ENCODE measurements around the gene ARHGEF35.
"Not testable (repeated sequence)": the region's sequence is repeated elsewhere in the genome, so short reads cannot be mapped to it uniquely, and the experiment has no call there.

Gene ARHGEF35

DNA sequence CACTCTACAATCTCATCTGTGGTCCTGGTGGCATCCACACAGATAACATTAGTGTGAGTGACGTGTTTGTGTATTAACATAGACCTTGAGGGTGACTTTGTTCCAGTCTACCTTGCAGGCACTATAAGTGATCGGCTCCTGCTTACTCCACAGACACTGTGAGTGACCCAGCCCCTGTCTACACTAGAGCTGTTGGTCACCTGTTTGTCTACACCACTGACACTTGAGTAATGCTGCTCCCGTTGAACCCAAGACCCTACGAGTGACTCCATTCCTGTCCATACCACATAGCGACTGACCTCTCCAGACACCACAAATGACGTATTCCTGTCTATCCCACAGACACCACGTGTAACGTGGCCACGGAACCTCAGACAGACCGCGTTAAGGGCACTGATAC is 1.9 kb downstream of the ARHGEF35 start:
- POLR2A ChIA-PET, CTCF ChIA-PET: not testable (repeated sequence)

DNA sequence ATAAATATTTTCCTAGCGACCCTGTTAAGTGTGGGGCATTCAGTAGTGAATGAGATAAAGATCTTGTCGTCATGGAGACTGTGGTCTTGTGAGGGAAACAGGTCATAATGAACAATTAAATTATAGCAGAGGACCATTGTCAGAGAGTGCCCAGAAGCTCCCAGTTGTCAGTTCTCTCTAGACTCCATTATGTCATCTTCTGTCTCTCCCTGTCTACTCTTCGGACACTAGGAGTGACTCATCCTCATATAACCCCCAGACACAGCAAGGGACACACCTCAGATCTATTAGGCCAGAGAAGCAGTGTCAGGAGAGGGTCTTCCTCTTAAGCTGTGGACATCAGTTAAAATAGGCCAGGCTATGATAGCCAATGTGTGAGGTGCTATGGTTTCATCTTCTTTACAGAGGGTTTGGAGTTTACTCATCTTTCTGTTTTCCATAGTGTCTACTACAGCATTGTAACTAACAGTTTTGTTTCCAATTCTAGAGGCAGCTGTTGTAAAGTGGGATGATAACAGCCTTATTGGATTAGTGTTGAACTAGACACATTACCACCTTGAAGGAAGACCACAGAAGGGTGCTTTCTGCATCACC is 7.0 kb downstream of the ARHGEF35 start:
- DNase-seq (ENCODE audit: low read depth, low spot score); POLR2A ChIA-PET; H3K4me3 ChIP-seq (ENCODE audit: low read depth, low read length); CTCF ChIA-PET: not testable (repeated sequence)

More for the DNA sequence above, 1.9 kb downstream of the ARHGEF35 start:
- DNase-seq (ENCODE audit: low read depth, low spot score); H3K4me3 ChIP-seq (ENCODE audit: low read depth, low read length): not testable (repeated sequence)

DNA sequence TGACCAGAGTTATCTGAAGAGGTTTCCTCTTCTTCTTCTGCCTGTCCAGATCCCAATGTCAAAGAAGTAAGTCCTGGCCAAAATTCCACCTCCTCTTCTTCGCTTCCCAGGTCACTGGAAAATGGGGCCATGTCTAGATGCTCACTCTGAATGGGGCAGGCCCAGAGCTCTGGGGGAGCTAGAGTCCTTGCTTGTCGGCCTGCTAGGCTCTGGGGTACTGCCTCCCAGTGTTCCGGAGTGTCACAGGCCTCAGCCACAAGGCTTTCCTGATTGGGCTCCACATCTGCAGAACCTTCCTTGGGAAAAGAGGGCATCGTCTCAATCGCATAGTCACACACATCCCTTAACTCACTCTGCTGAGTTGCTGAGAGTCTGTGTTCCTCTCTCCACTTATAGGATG is 7.8 kb downstream of the ARHGEF35 start:
- POLR2A ChIA-PET; CTCF ChIA-PET; DNase-seq (ENCODE audit: low read depth, low spot score); H3K4me3 ChIP-seq (ENCODE audit: low read depth, low read length): not testable (repeated sequence)

DNA sequence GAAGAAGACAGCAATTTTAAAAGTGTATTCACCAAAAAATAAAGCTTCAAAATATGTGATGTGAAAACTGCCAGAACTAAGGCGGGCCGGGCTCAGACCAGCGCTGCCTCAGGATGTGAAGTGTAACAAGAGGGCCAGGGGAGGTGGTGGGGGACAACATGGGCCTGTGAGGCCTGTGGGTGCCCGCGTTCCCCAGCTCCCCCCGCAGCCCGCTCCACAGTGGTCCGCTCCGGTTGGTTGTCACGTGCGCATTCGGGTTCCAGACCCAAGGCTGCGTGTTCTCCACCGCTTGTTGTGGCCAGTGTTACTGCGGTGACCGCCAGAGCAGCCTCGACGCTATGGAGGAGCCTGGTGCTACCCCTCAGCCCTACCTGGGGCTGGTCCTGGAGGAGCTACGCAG is 12.5 kb downstream of the ARHGEF35 start, which contains the start of gene CTAGE4:
Gene CTAGE4 (plus strand): TSS at position 301 of the 400 bp plus-strand sequence. CDS start 38 bp downstream, at position 339.
- DNase-seq (ENCODE audit: low read depth, low spot score); POLR2A ChIA-PET; CTCF ChIA-PET; H3K4me3 ChIP-seq (ENCODE audit: low read depth, low read length): not testable (repeated sequence)

DNA sequence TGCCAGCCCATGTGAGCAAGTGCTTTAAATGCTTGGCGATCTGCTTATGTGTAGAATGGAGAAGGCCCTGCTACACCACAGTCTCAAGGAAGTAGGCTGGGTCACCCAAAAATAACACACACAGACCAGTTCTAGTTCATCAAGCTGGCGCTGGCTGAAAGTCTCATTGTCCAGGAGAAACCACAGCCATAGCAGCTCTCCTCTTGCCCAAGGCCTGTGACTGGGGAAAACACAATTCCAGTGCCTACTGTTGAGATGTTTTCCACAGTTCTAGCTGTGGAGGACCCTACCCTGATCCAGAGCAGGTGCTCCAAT is 16.5 kb downstream of the ARHGEF35 start:
- DNase-seq (ENCODE audit: low read depth, low spot score); H3K4me3 ChIP-seq (ENCODE audit: low read depth, low read length); CTCF ChIA-PET; POLR2A ChIA-PET: not testable (repeated sequence)

DNA sequence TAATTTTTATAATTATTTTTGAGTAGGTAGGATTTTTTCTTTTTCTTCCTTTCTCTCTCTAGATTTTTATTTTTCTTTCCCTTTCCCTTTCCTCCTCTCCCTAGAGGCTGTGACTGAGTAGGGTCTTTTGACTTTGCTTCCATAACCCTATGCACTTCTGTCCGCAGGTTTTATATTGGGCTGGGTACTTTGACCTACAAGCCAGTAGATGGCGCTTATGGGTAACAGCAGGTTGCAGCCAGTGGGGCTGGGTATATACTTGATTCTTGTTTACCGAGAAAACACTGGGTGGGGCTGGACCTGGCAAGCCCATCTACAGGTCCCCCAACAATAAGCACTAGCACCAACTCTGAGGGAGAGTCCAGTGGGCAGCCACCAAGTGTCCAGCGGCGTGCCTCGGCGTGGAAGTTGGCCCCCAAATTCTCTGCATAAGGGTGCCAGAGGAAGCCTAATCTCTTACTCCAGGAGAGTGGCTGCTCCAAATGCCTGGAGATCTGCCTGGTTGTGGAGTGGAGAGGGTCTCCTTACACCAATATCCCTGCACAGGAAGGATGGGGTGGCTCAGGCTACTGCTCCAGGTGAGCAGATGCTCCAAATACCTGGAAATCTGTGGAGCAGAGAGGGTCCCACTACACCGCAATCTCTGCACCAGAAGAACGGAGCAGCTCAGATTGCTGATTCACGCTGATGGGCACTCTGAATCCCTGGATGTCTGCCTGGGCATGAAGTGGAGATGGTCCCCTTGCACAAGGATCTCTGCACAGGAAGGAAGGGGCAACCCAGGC is 17.1 kb downstream of the ARHGEF35 start:
- TF ChIP-seq, protein P1, sequence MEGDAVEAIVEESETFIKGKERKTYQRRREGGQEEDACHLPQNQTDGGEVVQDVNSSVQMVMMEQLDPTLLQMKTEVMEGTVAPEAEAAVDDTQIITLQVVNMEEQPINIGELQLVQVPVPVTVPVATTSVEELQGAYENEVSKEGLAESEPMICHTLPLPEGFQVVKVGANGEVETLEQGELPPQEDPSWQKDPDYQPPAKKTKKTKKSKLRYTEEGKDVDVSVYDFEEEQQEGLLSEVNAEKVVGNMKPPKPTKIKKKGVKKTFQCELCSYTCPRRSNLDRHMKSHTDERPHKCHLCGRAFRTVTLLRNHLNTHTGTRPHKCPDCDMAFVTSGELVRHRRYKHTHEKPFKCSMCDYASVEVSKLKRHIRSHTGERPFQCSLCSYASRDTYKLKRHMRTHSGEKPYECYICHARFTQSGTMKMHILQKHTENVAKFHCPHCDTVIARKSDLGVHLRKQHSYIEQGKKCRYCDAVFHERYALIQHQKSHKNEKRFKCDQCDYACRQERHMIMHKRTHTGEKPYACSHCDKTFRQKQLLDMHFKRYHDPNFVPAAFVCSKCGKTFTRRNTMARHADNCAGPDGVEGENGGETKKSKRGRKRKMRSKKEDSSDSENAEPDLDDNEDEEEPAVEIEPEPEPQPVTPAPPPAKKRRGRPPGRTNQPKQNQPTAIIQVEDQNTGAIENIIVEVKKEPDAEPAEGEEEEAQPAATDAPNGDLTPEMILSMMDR (IDR thresholded peaks at IDR 0.05; ENCODE audit: insufficient read depth, low read length, missing control alignments): peak; percentile 2
- CTCF ChIA-PET: interaction anchor here (1.1 to 1.6 kb wide), 2 partner anchors 12 to 257 kb away, joined by 3 read pairs; no protein-coding TSS in a partner anchor
- DNase-seq (ENCODE audit: low read depth, low spot score); POLR2A ChIA-PET; H3K4me3 ChIP-seq (ENCODE audit: low read depth, low read length): not testable (repeated sequence)

DNA sequence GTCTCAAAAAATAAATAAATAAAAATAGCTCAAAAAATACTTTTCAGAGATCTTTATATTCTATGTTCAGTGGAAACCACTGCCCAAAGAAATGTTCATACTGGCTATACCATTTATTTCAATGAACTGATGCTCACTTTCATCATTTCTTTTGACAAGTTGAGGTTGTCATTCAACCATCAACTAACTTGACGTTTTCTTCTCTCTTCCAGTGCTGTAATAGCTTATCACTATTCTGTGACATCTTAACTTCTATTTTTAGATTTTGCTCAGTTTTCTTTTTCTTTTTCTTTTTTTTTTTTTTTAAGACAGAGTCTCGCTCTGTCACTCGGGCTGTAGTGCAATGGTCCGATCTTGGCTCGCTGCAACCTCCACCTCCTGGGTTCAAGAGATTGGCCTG is 21.0 kb downstream of the ARHGEF35 start:
- TF ChIP-seq, protein P1 (IDR thresholded peaks at IDR 0.05; ENCODE audit: insufficient read depth, low read length, missing control alignments): no peak
- CTCF ChIA-PET: no interaction called here
- DNase-seq (ENCODE audit: low read depth, low spot score): no peak
- H3K4me3 ChIP-seq (ENCODE audit: low read depth, low read length): no peak overlapping the region
- POLR2A ChIA-PET: no interaction called here

DNA sequence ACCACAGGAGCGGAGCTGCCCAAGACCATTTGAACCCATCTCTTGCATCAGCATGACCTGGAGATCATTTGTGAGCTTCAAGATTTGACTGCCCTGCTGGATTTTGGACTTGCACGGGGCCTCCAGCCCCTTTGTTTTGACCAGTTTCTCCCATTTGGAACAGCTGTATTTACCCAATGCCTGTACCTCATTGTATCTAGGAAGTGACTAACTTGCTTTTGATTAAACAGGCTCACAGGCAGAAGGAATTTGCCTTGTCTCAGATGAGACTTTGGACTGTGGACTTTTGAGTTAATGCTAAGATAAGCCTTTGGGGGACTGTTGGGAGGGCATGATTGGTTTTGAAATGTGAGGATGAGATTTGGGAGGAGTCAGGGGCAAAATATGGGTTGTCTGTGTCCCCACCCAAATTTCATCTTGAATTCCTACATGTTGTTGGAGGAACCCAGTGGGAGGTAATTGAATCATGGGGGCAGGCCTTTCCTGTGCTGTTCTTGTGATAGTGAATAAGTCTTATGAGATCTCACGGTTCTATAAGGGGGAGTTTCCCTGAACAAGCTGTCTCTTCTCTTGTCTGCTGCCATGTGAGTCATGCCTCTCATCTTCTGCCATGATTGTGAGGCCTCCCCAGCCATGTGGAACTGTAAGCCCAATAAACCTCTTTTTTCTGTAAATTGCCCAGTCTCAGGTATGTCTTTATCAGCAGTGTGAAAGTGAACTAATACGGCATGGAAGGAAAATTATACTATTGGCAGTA is 23.9 kb downstream of the ARHGEF35 start:
- DNase-seq (ENCODE audit: low read depth, low spot score); POLR2A ChIA-PET; CTCF ChIA-PET: not testable (repeated sequence)

DNA sequence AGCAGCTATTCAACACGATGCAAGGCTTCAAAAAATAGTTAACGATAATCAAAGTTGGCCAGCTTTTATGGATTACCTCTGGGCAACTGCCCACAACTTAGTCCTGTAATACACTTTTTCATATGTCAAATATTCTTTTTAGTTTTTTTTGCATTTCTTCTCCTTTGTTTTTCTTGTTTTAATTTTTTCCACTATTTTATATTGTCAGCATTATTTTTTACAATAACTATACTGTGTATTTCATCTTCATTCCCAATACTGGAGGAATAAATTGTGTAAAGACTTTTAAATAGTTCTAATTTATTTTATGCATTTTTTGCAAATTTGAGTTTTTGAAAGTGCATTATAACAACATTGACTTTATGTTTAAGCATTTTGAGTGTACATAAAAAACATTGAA is 30.8 kb downstream of the ARHGEF35 start:
- no peak for DNase-seq (ENCODE audit: low read depth, low spot score)
- CTCF ChIA-PET: no interaction called here
- no peak overlapping the region for H3K4me3 ChIP-seq (ENCODE audit: low read depth, low read length)
- TF ChIP-seq, protein P1 (IDR thresholded peaks at IDR 0.05; ENCODE audit: insufficient read depth, low read length, missing control alignments): no peak
- POLR2A ChIA-PET: no interaction called here

More for the DNA sequence above, 23.9 kb downstream of the ARHGEF35 start:
- H3K4me3 ChIP-seq (ENCODE audit: low read depth, low read length): not testable (repeated sequence)

All from AG04449 (cell line).